B cell (primary cell): Measurements from ENCODE around the gene SLC43A3. TPM values are rescaled to one million over a fixed set of nuclear protein-coding genes. Genes with fewer than 3 reads are reported as not detected.

ENCODE experiments used
- ATAC-seq: fragments of 200-7000 bp; cut with Tn5 transposase; one replicate; pipeline ENCODE4 v1.10.0; 2021; ENCODE audit warnings: low read depth, mild to moderate bottlenecking, moderate number of reproducible peaks, moderate library complexity
- CTCF ChIA-PET: fragments of 350-600 bp; sonication (Branson Sonifier 250); formaldehyde crosslinking; loops from one replicate; lab custom pipeline; 2021; ENCODE audit warnings: antibody characterized with exemption, inconsistent platforms; lab: Charles Lee
- POLR2A ChIA-PET: fragments of 350-600 bp; sonication (Branson Sonifier 250); formaldehyde crosslinking; loops from one replicate; lab custom pipeline; 2021; ENCODE audit warnings: antibody characterized with exemption; lab: Charles Lee
- DNase-seq: peaks from one replicate; pipeline ENCODE4 v3.0.0; 2013
- H2AFZ ChIP-seq: 2 replicates; pipeline ENCODE4 v1.6.1; 2012; ENCODE audit warnings: mild to moderate bottlenecking, low read depth, low read length; ENCODE audit not compliant: insufficient read depth, poor library complexity, severe bottlenecking
- H3K27ac ChIP-seq, 2 donors: 1 replicate in 1 of 2; 2 replicates in 1 of 2; pipeline ENCODE4 v1.5.1; 2012 to 2013; ENCODE audit warnings: low read length in 2 of 2, mild to moderate bottlenecking in 2 of 2, moderate library complexity in 1 of 2
- H3K27me3 ChIP-seq, 4 experiments: fragments of 200-600 bp in 1 of 4; sonication (generic) in 1 of 4; replicated peaks in 1 of 4; 1 replicate in 2 of 4; 2 replicates in 2 of 4; pipeline versions ENCODE4 v1.6.1 to v1.7.0; 2013 to 2016; ENCODE audit warnings: low read length in 3 of 4, mild to moderate bottlenecking in 2 of 4, mixed read lengths in 1 of 4, moderate library complexity in 1 of 4; ENCODE audit not compliant: insufficient read depth in 4 of 4, control insufficient read depth in 3 of 4; ENCODE audit errors: control extremely low read depth in 1 of 4
- H3K36me3 ChIP-seq, 2 experiments: replicated peaks in 1 of 2; 1 replicate in 1 of 2; 2 replicates in 1 of 2; pipeline versions ENCODE4 v1.6.1 to v1.7.1; 2013; ENCODE audit warnings: low read length in 1 of 2; ENCODE audit not compliant: insufficient read depth in 2 of 2, control insufficient read depth in 1 of 2; ENCODE audit errors: control extremely low read depth in 1 of 2, extremely low read depth in 1 of 2
- H3K4me1 ChIP-seq, 2 donors: fragments of 200-600 bp in 1 of 2; sonication (generic) in 1 of 2; 1 replicate in 1 of 2; 2 replicates in 1 of 2; pipeline versions ENCODE4 v1.5.1 to v1.6.1; 2013 to 2017; ENCODE audit warnings: low read length in 2 of 2; ENCODE audit not compliant: control insufficient read depth in 2 of 2, insufficient read depth in 2 of 2
- H3K4me2 ChIP-seq: replicated peaks from 2 replicates; pipeline ENCODE3; 2012; ENCODE audit warnings: mild to moderate bottlenecking, low read depth, low read length; ENCODE audit not compliant: poor library complexity, severe bottlenecking
- H3K4me3 ChIP-seq, 5 experiments: fragments of 200-600 bp in 1 of 5; sonication (generic) in 1 of 5; 1 replicate in 3 of 5; 2 replicates in 2 of 5; pipeline versions ENCODE4 v1.5.1 to v1.7.0; 2011 to 2016; ENCODE audit warnings: low read length in 4 of 5, mild to moderate bottlenecking in 4 of 5, low read depth in 2 of 5, control low read depth in 1 of 5, moderate library complexity in 1 of 5; ENCODE audit not compliant: insufficient read depth in 1 of 5; ENCODE audit errors: control extremely low read depth in 1 of 5, extremely low read depth in 1 of 5
- H3K79me2 ChIP-seq: fragments of 200-600 bp; sonication (generic); one replicate; pipeline ENCODE4 v1.6.0; 2016; ENCODE audit warnings: low read length; ENCODE audit not compliant: control insufficient read depth, insufficient read depth
- H3K9ac ChIP-seq: fragments of 200-600 bp; sonication (generic); 2 replicates; pipeline ENCODE4 v1.6.1; 2017; ENCODE audit warnings: mild to moderate bottlenecking, low read length, moderate library complexity
- H3K9me3 ChIP-seq, 3 donors: one replicate each; pipeline versions ENCODE4 v1.6.1 to v1.7.1; 2013; ENCODE audit warnings: low read length in 2 of 3; ENCODE audit not compliant: control insufficient read depth in 2 of 3, insufficient read depth in 1 of 3; ENCODE audit errors: control extremely low read depth in 1 of 3
- H4K20me1 ChIP-seq: 2 replicates; pipeline ENCODE4 v1.6.0; 2012; ENCODE audit warnings: mild to moderate bottlenecking, low read length; ENCODE audit not compliant: insufficient read depth, control insufficient read depth, poor library complexity, severe bottlenecking
- H3K27ac Mint-ChIP-seq: one replicate; pipeline ENCODE4 v1.8.0; 2021; ENCODE audit warnings: mixed read lengths
- H3K27me3 Mint-ChIP-seq: one replicate; pipeline ENCODE4 v1.8.0; 2021; ENCODE audit warnings: mixed read lengths
- H3K4me1 Mint-ChIP-seq: one replicate; pipeline ENCODE4 v1.8.0; 2021; ENCODE audit warnings: mixed read lengths
- H3K4me3 Mint-ChIP-seq: one replicate; pipeline ENCODE4 v1.8.0; 2021; ENCODE audit warnings: mixed read lengths
- H3K9me3 Mint-ChIP-seq: one replicate; pipeline ENCODE4 v1.8.0; 2022; ENCODE audit warnings: mixed read lengths; ENCODE audit not compliant: insufficient read depth
- CTCF ChIP-seq: fragments of 200-600 bp; IDR thresholded peaks from one replicate; pipeline ENCODE4 v1.8.0; 2022; ENCODE audit warnings: antibody characterized with exemption, mild to moderate bottlenecking
- EZH2 ChIP-seq: IDR thresholded peaks from 2 replicates; pipeline ENCODE4 v1.6.1; 2012; ENCODE audit warnings: borderline replicate concordance, low read depth, mild to moderate bottlenecking, moderate library complexity, low read length; ENCODE audit not compliant: insufficient read depth, poor library complexity, severe bottlenecking
- WGBS: methylation state at CpG from one replicate; pipeline ENCODE4 v1.1.5; 2013; ENCODE audit warnings: missing lambda C conversion rate; ENCODE audit not compliant: insufficient coverage; 5-methylcytosine and 5-hydroxymethylcytosine counted together
- intact Hi-C: fragments of 100-400 bp; cut with micrococcal nuclease; formaldehyde crosslinking; loops from one replicate; pipeline ENCODE4 v1.10.0; 2022
- polyA plus RNA-seq: library from polyadenylated mRNA; depleted of rRNA; stranded (reverse); fragments of >200 nt; gene quantifications from 2 replicates; pipeline ENCODE4 v1.2.3, GENCODE V29; 2012
- total RNA-seq, 2 donors: library from RNA; stranded (reverse); fragments of 120-200 nt in 1 of 2; gene quantifications; 1 replicate in 1 of 2; 2 replicates in 1 of 2; pipeline versions ENCODE4 v1.2.3 to v1.2.4, GENCODE V29; 2013 to 2022

SLC43A3 gene
- total and polyA plus RNA-seq, 2 donors (not counting 1 experiment from before 2014, with no cell fraction given), result 7.6 to 20.9 TPM

GRCh38 chr11:57430952-57431351 lies 4.0 kb upstream of the SLC43A3 start:
- no peak overlapping the region for H3K4me2 ChIP-seq
- H3K4me3 ChIP-seq, result no peak overlapping the region
- TF ChIP-seq CTCF, result no peak
- no peak for TF ChIP-seq EZH2
- H3K79me2 ChIP-seq, result no peaks in the 10 kb centered on the region
- no peak overlapping the region for H3K27ac ChIP-seq
- H3K36me3 ChIP-seq, result no peaks in the 10 kb centered on the region
- ATAC-seq, result no peak
- no peaks in the 10 kb centered on the region for H4K20me1 ChIP-seq
- WGBS, result 100% methylated on average over 1 of the region's 1 CpG
- peaks cover 3% of the 10 kb centered on the region for H3K27me3 Mint-ChIP-seq
- H3K4me1 ChIP-seq, result peaks cover 8 to 14% of the 10 kb centered on the region in 2 donors
- intact Hi-C loops, result no loop called here
- no peak overlapping the region for H3K27ac Mint-ChIP-seq
- H3K9me3 ChIP-seq, result no peaks in the 10 kb centered on the region
- H3K27me3 ChIP-seq, result no peaks in the 10 kb centered on the region
- CTCF ChIA-PET, result interaction anchor here (0.8 to 2.9 kb wide), 6 partner anchors 27 to 95 kb away, joined by 3 to 20 read pairs (median 4); partner anchors contain the start of gene RTN4RL2
- no peak overlapping the region for H3K9ac ChIP-seq
- no peak overlapping the region for H2AFZ ChIP-seq
- H3K9me3 Mint-ChIP-seq, result no peaks in the 10 kb centered on the region
- peaks cover 16% of the 10 kb centered on the region for H3K4me1 Mint-ChIP-seq
- no peak for DNase-seq
- POLR2A ChIA-PET, result no interaction called here
- H3K4me3 Mint-ChIP-seq, result no peak overlapping the region

- DNase-seq, result no peak
- H3K4me1 ChIP-seq, result peaks cover 18 to 24% of the 10 kb centered on the region in 2 donors
- no peaks in the 10 kb centered on the region for H3K79me2 ChIP-seq
- no peak overlapping the region for H2AFZ ChIP-seq
- H4K20me1 ChIP-seq, result no peaks in the 10 kb centered on the region
- CTCF ChIA-PET, result interaction anchor here (0.8 to 2.9 kb wide), 6 partner anchors 28 to 96 kb away, joined by 3 to 20 read pairs (median 4); partner anchors contain the start of gene RTN4RL2
- Mint-ChIP-seq H3K27ac (no peak overlapping the region), H3K4me3 (no peak overlapping the region), H3K27me3 (no peaks in the 10 kb centered on the region), H3K9me3 (no peaks in the 10 kb centered on the region), H3K4me1 (peaks cover 24% of the 10 kb centered on the region)
- no peaks in the 10 kb centered on the region for H3K36me3 ChIP-seq
- no peak overlapping the region for H3K4me3 ChIP-seq
- H3K4me2 ChIP-seq, result no peak overlapping the region
- no peak overlapping the region for H3K9ac ChIP-seq
- no peak overlapping the region for H3K27ac ChIP-seq
- WGBS, result no CpG with 5 or more reads among the region's 4 CpGs
- no peak for ATAC-seq
- intact Hi-C loops, result loop anchor here (5.0 kb wide), 1 partner anchor 93 kb away; the partner anchor contains the start of genes P2RX3 and SSRP1
- peaks cover 0 to 4% (median 0%) of the 10 kb centered on the region in 3 donors for H3K9me3 ChIP-seq
- TF ChIP-seq EZH2 (no peak), CTCF (no peak)
- POLR2A ChIA-PET, result interaction anchor here (0.5 kb wide), 1 partner anchor 44 kb away, joined by 10 read pairs; no protein-coding TSS in a partner anchor
- H3K27me3 ChIP-seq, result no peaks in the 10 kb centered on the region
Measured at GRCh38 chr11:57429946-57430345, 3.0 kb upstream of the SLC43A3 start.
